Nephron (organoid): ENCODE results near the gene EFEMP2.

Experiments used
- H3K27ac Mint-ChIP-seq, 3 experiments: 2 replicates each; pipeline ENCODE4 v1.8.0; 2020; ENCODE audit warnings: mixed read lengths in 3 of 3, mild to moderate bottlenecking in 2 of 3, moderate library complexity in 1 of 3
- H3K27me3 Mint-ChIP-seq: 2 replicates; pipeline ENCODE4 v1.8.0; 2021; ENCODE audit warnings: low read depth, mild to moderate bottlenecking, moderate library complexity, mixed read lengths
- H3K36me3 Mint-ChIP-seq: 2 replicates; pipeline ENCODE4 v1.8.0; 2020; ENCODE audit warnings: low read depth, mixed read lengths
- H3K4me1 Mint-ChIP-seq: 2 replicates; pipeline ENCODE4 v1.8.0; 2020; ENCODE audit warnings: mixed read lengths
- H3K4me3 Mint-ChIP-seq, 3 experiments: 2 replicates each; pipeline ENCODE4 v1.8.0; 2020; ENCODE audit warnings: mild to moderate bottlenecking in 3 of 3, mixed read lengths in 3 of 3, moderate library complexity in 2 of 3
- H3K9me3 Mint-ChIP-seq: 2 replicates; pipeline ENCODE4 v1.8.0; 2020; ENCODE audit warnings: mixed read lengths
- CTCF ChIP-seq, 3 experiments: fragments of 200-600 bp; sonication (generic); IDR thresholded peaks; one replicate each; pipeline ENCODE4 v1.5.0; 2021; ENCODE audit warnings: antibody characterized with exemption in 3 of 3; ENCODE audit not compliant: unreplicated experiment in 3 of 3

Gene EFEMP2

GRCh38 chr11:65817835-65818680 is 54.5 kb downstream of the EFEMP2 start:
- TF ChIP-seq CTCF (IDR thresholded peaks at IDR 0.05; ENCODE audit: unreplicated experiment in 3 of 3): peak; percentile 100
- Mint-ChIP-seq H3K27ac (peak overlapping the region; percentile 49 to 95 (median 92)), H3K36me3 (peaks cover 4% of the 10 kb centered on the region), H3K27me3 (no peaks in the 10 kb centered on the region), H3K9me3 (no peaks in the 10 kb centered on the region), H3K4me3 (peak overlapping the region; percentile 84 to 91 (median 88)), H3K4me1 (peaks cover 5% of the 10 kb centered on the region)

- TF ChIP-seq CTCF (IDR thresholded peaks at IDR 0.05; ENCODE audit: unreplicated experiment in 3 of 3): no peak
- Mint-ChIP-seq H3K4me3 (peak overlapping the region; percentile 84 to 91 (median 88)), H3K27me3 (no peaks in the 10 kb centered on the region), H3K27ac (peak overlapping the region; percentile 49 to 95 (median 92)), H3K9me3 (no peaks in the 10 kb centered on the region), H3K4me1 (peaks cover 5% of the 10 kb centered on the region), H3K36me3 (peaks cover 4% of the 10 kb centered on the region)
Measured at GRCh38 chr11:65817312-65817834, 55.2 kb downstream of the EFEMP2 start.

- Mint-ChIP-seq H3K4me1 (peaks cover 5% of the 10 kb centered on the region), H3K4me3 (peak overlapping the region; percentile 84 to 91 (median 88)), H3K36me3 (peaks cover 4% of the 10 kb centered on the region), H3K9me3 (no peaks in the 10 kb centered on the region), H3K27me3 (no peaks in the 10 kb centered on the region), H3K27ac (peak overlapping the region; percentile 1 to 28 (median 19))
- no peak for TF ChIP-seq CTCF (IDR thresholded peaks at IDR 0.05; ENCODE audit: unreplicated experiment in 3 of 3)
Measured at GRCh38 chr11:65816696-65817095, 55.9 kb downstream of the EFEMP2 start.
